H54 (cell line): ENCODE data around the gene PURA.

Experiments used
- DNase-seq: peaks from one replicate; pipeline ENCODE4 v3.0.0; 2011; ENCODE audit warnings: low spot score, mixed read lengths; ENCODE audit not compliant: insufficient read length
- FAIRE-seq: peaks from 3 replicates; lab custom pipeline; 2011; peaks lifted over from hg19 to GRCh38; lab: Jason Lieb, UNC
- POLR2A ChIP-seq: IDR thresholded peaks from 2 replicates; pipeline ENCODE4 v1.6.1; 2011; ENCODE audit warnings: low read depth, mild to moderate bottlenecking, low read length

Gene PURA

GRCh38 chr5:140134277-140134935 lies 20.5 kb downstream of the PURA start:
- DNase-seq (no peak), FAIRE-seq (no peak)
- TF ChIP-seq POLR2A: no peak

GRCh38 chr5:140135127-140135526 lies 21.2 kb downstream of the PURA start:
- TF ChIP-seq POLR2A: no peak
- no peak for FAIRE-seq
- DNase-seq: no peak

- no peak for FAIRE-seq
- no peak for DNase-seq
- no peak for TF ChIP-seq POLR2A
Measured at GRCh38 chr5:140136624-140137023, 22.7 kb downstream of the PURA start.

GRCh38 chr5:140140435-140140834 lies 26.5 kb downstream of the PURA start:
- FAIRE-seq: no peak
- DNase-seq: no peak
- no peak for TF ChIP-seq POLR2A

- FAIRE-seq (no peak), DNase-seq (no peak)
- TF ChIP-seq POLR2A: no peak
Measured at GRCh38 chr5:140141241-140141640, 27.3 kb downstream of the PURA start.

GRCh38 chr5:140142246-140142645 lies 28.3 kb downstream of the PURA start:
- TF ChIP-seq POLR2A: no peak
- no peak for DNase-seq
- FAIRE-seq: no peak

- TF ChIP-seq POLR2A: no peak
- no peak for FAIRE-seq
- DNase-seq: no peak
Measured at GRCh38 chr5:140142856-140143255, 28.9 kb downstream of the PURA start.

GRCh38 chr5:140143521-140144258 lies 29.8 kb downstream of the PURA start:
- DNase-seq (no peak), FAIRE-seq (no peak)
- no peak for TF ChIP-seq POLR2A

- DNase-seq (no peak), FAIRE-seq (no peak)
- no peak for TF ChIP-seq POLR2A
Measured at GRCh38 chr5:140145256-140145655, 31.3 kb downstream of the PURA start.

GRCh38 chr5:140145818-140146522 lies 32.1 kb downstream of the PURA start:
- no peak for FAIRE-seq
- no peak for TF ChIP-seq POLR2A
- DNase-seq: no peak

GRCh38 chr5:140146523-140146842 lies 32.6 kb downstream of the PURA start:
- no peak for DNase-seq
- no peak for FAIRE-seq
- no peak for TF ChIP-seq POLR2A

GRCh38 chr5:140147460-140147859 lies 33.6 kb downstream of the PURA start:
- FAIRE-seq (no peak), DNase-seq (no peak)
- no peak for TF ChIP-seq POLR2A

- DNase-seq (peak; percentile 42), FAIRE-seq (no peak)
- TF ChIP-seq POLR2A: no peak
Measured at GRCh38 chr5:140148508-140148907, 34.6 kb downstream of the PURA start.

- no peak for DNase-seq
- TF ChIP-seq POLR2A: no peak
- FAIRE-seq: no peak
Measured at GRCh38 chr5:140150201-140150600, 36.3 kb downstream of the PURA start.
